H1 (cell line): ENCODE data around the gene LY6G5B. TPM values are rescaled to one million over a fixed set of nuclear protein-coding genes. Genes with fewer than 3 reads are reported as not detected.

Experiments used
- CTCF ChIA-PET: fragments of 300-600 bp; sonication (Branson Sonifier 250); formaldehyde crosslinking; loops from one replicate; lab custom pipeline; 2021; ENCODE audit not compliant: partially characterized antibody; lab: Charles Lee
- POLR2A ChIA-PET: fragments of 300-600 bp; sonication (Branson Sonifier 250); formaldehyde crosslinking; loops from one replicate; lab custom pipeline; 2021; ENCODE audit warnings: inconsistent platforms; ENCODE audit not compliant: partially characterized antibody; lab: Charles Lee
- DNase-seq, 2 experiments: peaks; one replicate each; pipeline versions ENCODE4 v3.0.0 to v3.0.0-alpha.2; 2010 to 2022; ENCODE audit warnings: low spot score in 2 of 2, low read depth in 1 of 2, mixed read lengths in 1 of 2
- FAIRE-seq: peaks from 2 replicates; lab custom pipeline; 2011; peaks lifted over from hg19 to GRCh38; lab: Jason Lieb, UNC
- H2AFZ ChIP-seq: 2 replicates; pipeline ENCODE4 v1.8.1; 2012; ENCODE audit warnings: low read length, inconsistent platforms
- H2AK5ac ChIP-seq: 2 replicates; pipeline ENCODE4 v1.6.1; 2013; ENCODE audit warnings: low read depth, low read length
- H2BK120ac ChIP-seq: replicated peaks from 2 replicates; pipeline ENCODE3; 2013; ENCODE audit warnings: low read depth, low read length, inconsistent platforms
- H2BK12ac ChIP-seq: 2 replicates; pipeline ENCODE4 v1.6.1; 2013; ENCODE audit warnings: low read depth, low read length
- H2BK15ac ChIP-seq: 2 replicates; pipeline ENCODE4 v1.6.1; 2013; ENCODE audit warnings: low read length
- H2BK20ac ChIP-seq: 2 replicates; pipeline ENCODE4 v1.6.1; 2013; ENCODE audit warnings: low read length
- H2BK5ac ChIP-seq: 2 replicates; pipeline ENCODE4 v1.6.1; 2013; ENCODE audit warnings: low read depth, low read length
- H3K14ac ChIP-seq: 2 replicates; pipeline ENCODE4 v1.6.1; 2013; ENCODE audit warnings: inconsistent platforms; ENCODE audit not compliant: insufficient read length
- H3K18ac ChIP-seq: 2 replicates; pipeline ENCODE4 v1.6.1; 2013; ENCODE audit warnings: low read length; ENCODE audit errors: extremely low read depth
- H3K23ac ChIP-seq: 2 replicates; pipeline ENCODE4 v1.6.1; 2013; ENCODE audit warnings: inconsistent platforms; ENCODE audit not compliant: insufficient read length
- H3K23me2 ChIP-seq: 2 replicates; pipeline ENCODE4 v1.6.1; 2013; ENCODE audit warnings: low read depth, low read length
- H3K27ac ChIP-seq: 2 replicates; pipeline ENCODE4 v1.6.1; 2011; ENCODE audit warnings: low read depth, low read length, inconsistent platforms
- H3K27me3 ChIP-seq, 4 experiments: replicated peaks in 1 of 4; 1 replicate in 1 of 4; 2 replicates in 3 of 4; pipeline versions ENCODE4 v1.6.1 to v1.8.1; 2011 to 2013; ENCODE audit warnings: low read length in 3 of 4, mild to moderate bottlenecking in 3 of 4, inconsistent platforms in 2 of 4, mixed read lengths in 2 of 4, moderate library complexity in 1 of 4; ENCODE audit not compliant: control insufficient read depth in 3 of 4, insufficient read depth in 3 of 4; ENCODE audit errors: extremely low read depth in 1 of 4
- H3K36me3 ChIP-seq, 4 experiments: 2 replicates each; pipeline versions ENCODE4 v1.6.1 to v1.8.1; 2011 to 2013; ENCODE audit warnings: mild to moderate bottlenecking in 4 of 4, low read length in 3 of 4, moderate library complexity in 2 of 4, control low read depth in 1 of 4, inconsistent platforms in 1 of 4; ENCODE audit not compliant: insufficient read depth in 4 of 4, control insufficient read depth in 2 of 4
- H3K4ac ChIP-seq: replicated peaks from 2 replicates; pipeline ENCODE3; 2013; ENCODE audit warnings: low read length, low read depth, mixed read lengths, inconsistent platforms; ENCODE audit not compliant: insufficient read length
- H3K4me1 ChIP-seq, 4 experiments: replicated peaks in 1 of 4; 1 replicate in 1 of 4; 2 replicates in 3 of 4; pipeline versions ENCODE4 v1.6.1 to v1.8.1; 2011 to 2013; ENCODE audit warnings: low read length in 3 of 4, inconsistent platforms in 2 of 4, mixed read lengths in 1 of 4; ENCODE audit not compliant: insufficient read depth in 4 of 4, control insufficient read depth in 3 of 4
- H3K4me2 ChIP-seq, 2 experiments: 2 replicates each; pipeline versions ENCODE4 v1.6.1 to v1.8.1; 2011 to 2013; ENCODE audit warnings: low read depth in 2 of 2, low read length in 2 of 2, control low read depth in 1 of 2, inconsistent platforms in 1 of 2, mild to moderate bottlenecking in 1 of 2; ENCODE audit not compliant: insufficient read depth in 1 of 2
- H3K4me3 ChIP-seq, 4 experiments: fragments of 200-600, 300-600 bp in 1 of 4; sonication (generic), shearing (Covaris generic), sonication (Bioruptor Twin) in 1 of 4; 2 replicates each; pipeline versions ENCODE4 v1.5.1 to v1.8.1; 2011 to 2016; ENCODE audit warnings: low read length in 4 of 4, low read depth in 3 of 4, control low read depth in 2 of 4, inconsistent platforms in 2 of 4, mild to moderate bottlenecking in 2 of 4, mixed read lengths in 1 of 4, moderate library complexity in 1 of 4; ENCODE audit not compliant: insufficient read depth in 2 of 4; ENCODE audit errors: extremely low read depth in 1 of 4
- H3K56ac ChIP-seq: replicated peaks from 2 replicates; pipeline ENCODE3; 2013; ENCODE audit warnings: low read depth, mild to moderate bottlenecking, mixed read lengths, low read length, inconsistent platforms; ENCODE audit not compliant: insufficient read length
- H3K79me1 ChIP-seq: 2 replicates; pipeline ENCODE4 v1.6.1; 2013; ENCODE audit warnings: low read depth, low read length, control low read depth
- H3K79me2 ChIP-seq, 2 experiments: 2 replicates each; pipeline versions ENCODE4 v1.6.1 to v1.8.1; 2012 to 2013; ENCODE audit warnings: low read length in 2 of 2, mild to moderate bottlenecking in 2 of 2, inconsistent platforms in 1 of 2; ENCODE audit not compliant: insufficient read depth in 2 of 2, control insufficient read depth in 1 of 2
- H3K9ac ChIP-seq, 4 experiments: replicated peaks in 1 of 4; 1 replicate in 1 of 4; 2 replicates in 3 of 4; pipeline versions ENCODE4 v1.6.1 to v1.8.1; 2011 to 2013; ENCODE audit warnings: low read depth in 3 of 4, low read length in 3 of 4, control low read depth in 2 of 4, mild to moderate bottlenecking in 2 of 4, moderate library complexity in 2 of 4, inconsistent platforms in 1 of 4; ENCODE audit errors: extremely low read depth in 1 of 4
- H3K9me3 ChIP-seq, 2 experiments: 2 replicates each; pipeline versions ENCODE4 v1.6.1 to v1.8.1; 2012 to 2013; ENCODE audit warnings: mild to moderate bottlenecking in 2 of 2, moderate library complexity in 2 of 2, control low read depth in 1 of 2, inconsistent platforms in 1 of 2, low read depth in 1 of 2, low read length in 1 of 2, mixed read lengths in 1 of 2; ENCODE audit not compliant: insufficient read depth in 2 of 2
- H4K20me1 ChIP-seq, 2 experiments: replicated peaks in 1 of 2; 2 replicates each; pipeline versions ENCODE3 to v1.8.1; 2011 to 2013; ENCODE audit warnings: inconsistent platforms in 2 of 2, low read length in 2 of 2, mild to moderate bottlenecking in 1 of 2; ENCODE audit not compliant: insufficient read depth in 2 of 2, control insufficient read depth in 1 of 2
- H4K5ac ChIP-seq: 2 replicates; pipeline ENCODE4 v1.6.1; 2013; ENCODE audit warnings: low read length, low read depth, mixed read lengths, inconsistent platforms; ENCODE audit not compliant: insufficient read length
- H4K8ac ChIP-seq: 2 replicates; pipeline ENCODE4 v1.8.0; 2013; ENCODE audit warnings: mild to moderate bottlenecking, moderate library complexity, low read length, inconsistent platforms; ENCODE audit not compliant: insufficient read depth; ENCODE audit errors: extremely low read depth
- H4K91ac ChIP-seq: replicated peaks from 2 replicates; pipeline ENCODE3; 2013; ENCODE audit warnings: low read length, mixed read lengths, inconsistent platforms; ENCODE audit not compliant: insufficient read length
- CREB1 ChIP-seq: IDR thresholded peaks from 2 replicates; pipeline ENCODE4 v1.6.1; 2012; ENCODE audit warnings: inconsistent platforms
- CTCF ChIP-seq, 3 experiments: IDR thresholded peaks; 1 replicate in 2 of 3; 2 replicates in 1 of 3; pipeline versions ENCODE4 v1.5.1 to v1.6.1; 2011; ENCODE audit warnings: low read length in 3 of 3, mild to moderate bottlenecking in 3 of 3, inconsistent platforms in 2 of 3, low read depth in 1 of 3, moderate library complexity in 1 of 3; ENCODE audit not compliant: insufficient read depth in 1 of 3; ENCODE audit errors: control extremely low read depth in 1 of 3
- GTF2F1 ChIP-seq: IDR thresholded peaks from 2 replicates; pipeline ENCODE4 v1.6.1; 2012; ENCODE audit warnings: low read depth, low read length, improper control_type of control experiment, borderline replicate concordance
- HDAC2 ChIP-seq, 2 experiments: fragments of 300-600 bp in 1 of 2; sonication (generic) in 1 of 2; IDR thresholded peaks; 2 replicates each; pipeline ENCODE4 v1.6.1; 2011 to 2012; ENCODE audit warnings: low read depth in 2 of 2, low read length in 2 of 2, mild to moderate bottlenecking in 2 of 2, moderate library complexity in 2 of 2, borderline replicate concordance in 1 of 2, inconsistent platforms in 1 of 2
- JUND ChIP-seq: IDR thresholded peaks from 2 replicates; pipeline ENCODE4 v1.6.1; 2011; ENCODE audit warnings: mild to moderate bottlenecking, improper control_type of control experiment, low read length
- TAF1 ChIP-seq: IDR thresholded peaks from 2 replicates; pipeline ENCODE4 v1.6.1; 2011; ENCODE audit warnings: mild to moderate bottlenecking, low read depth, low read length
- USF2 ChIP-seq: IDR thresholded peaks from 2 replicates; pipeline ENCODE4 v1.6.1; 2011; ENCODE audit warnings: low read length, improper control_type of control experiment
- WGBS, 2 experiments: shearing (Covaris generic) in 1 of 2; methylation state at CpG; one replicate each; pipeline versions ENCODE4 v1.1.6 to v1.1.7; 2013 to 2015; ENCODE audit warnings: low lambda C conversion rate in 2 of 2, mixed read lengths in 2 of 2, inconsistent platforms in 1 of 2, low coverage in 1 of 2, missing lambda C conversion rate in 1 of 2; ENCODE audit not compliant: insufficient replicate concordance in 2 of 2, insufficient coverage in 1 of 2, insufficient read length in 1 of 2; ENCODE audit errors: extremely low coverage in 1 of 2, missing lambda C conversion rate in 1 of 2; 5-methylcytosine and 5-hydroxymethylcytosine counted together
- polyA plus RNA-seq, 7 experiments: library from polyadenylated mRNA; depleted of rRNA in 3 of 7; stranded (reverse) in 5 of 7; unstranded in 2 of 7; fragments of >200 nt in 5 of 7; fragments of 200-250 nt in 2 of 7; gene quantifications; 1 replicate in 5 of 7; 2 replicates in 1 of 7; 4 replicates in 1 of 7; pipeline versions ENCODE4 v1.2.1 to v1.2.3, GENCODE V29; 2011 to 2013; ENCODE audit warnings: missing spikeins in 2 of 7, mixed read lengths in 2 of 7
- total RNA-seq: library from RNA; stranded (reverse); fragmentation: NEBNext Ultra II Directional; extraction: Animal tissue kit (Norgen Biotek cat#: 25700); gene quantifications from 2 replicates; pipeline ENCODE4 v1.2.1, GENCODE V29; 2021

The LY6G5B gene
- total and polyA plus RNA-seq, 2 of the 8 experiments (the other 6 are each of a cell fraction or from before 2014, with no cell fraction given): 10.6 to 12.6 TPM

GRCh38 chr6:31717499-31718222 lies 47.9 kb downstream of the LY6G5B start:
- no peaks in the 10 kb centered on the region for H3K36me3 ChIP-seq
- H3K4me3 ChIP-seq: 0 out of 8 replicates have a peak overlapping the region, but pooled peaks of 1 of the 4 experiments have one; percentile 9
- H3K27me3 ChIP-seq: no peaks in the 10 kb centered on the region; a peak in 1 of 7 replicates
- H2AK5ac ChIP-seq: no peak overlapping the region
- FAIRE-seq (no peak), DNase-seq (no peak)
- H3K27ac ChIP-seq: no peak overlapping the region
- no peaks in the 10 kb centered on the region for H3K23me2 ChIP-seq
- no peak overlapping the region for H3K9ac ChIP-seq
- no peak overlapping the region for H3K4ac ChIP-seq
- H2BK15ac ChIP-seq: no peak overlapping the region
- no peak overlapping the region for H3K14ac ChIP-seq
- H2BK20ac ChIP-seq: no peak overlapping the region
- no peak overlapping the region for H3K18ac ChIP-seq
- WGBS, 2 experiments: 63% methylated on average over 10 of the region's 10 CpGs; no CpG with 5 or more reads in 1 of the 2 experiments
- H4K91ac ChIP-seq: no peak overlapping the region
- H2BK120ac ChIP-seq: no peak overlapping the region
- H3K9me3 ChIP-seq: no peaks in the 10 kb centered on the region
- no peak overlapping the region for H4K8ac ChIP-seq
- H4K5ac ChIP-seq: peak overlapping the region; percentile 51
- no peaks in the 10 kb centered on the region for H3K79me2 ChIP-seq
- H2AFZ ChIP-seq: 0 out of 2 replicates have a peak overlapping the region, but pooled peaks have one; percentile 43
- H3K23ac ChIP-seq: no peak overlapping the region
- H3K79me1 ChIP-seq: no peaks in the 10 kb centered on the region
- H2BK5ac ChIP-seq: no peak overlapping the region
- H3K56ac ChIP-seq: no peak overlapping the region
- no peak overlapping the region for H2BK12ac ChIP-seq
- H4K20me1 ChIP-seq: no peaks in the 10 kb centered on the region
- H3K4me1 ChIP-seq: peaks cover 11 to 29% (median 27%) of the 10 kb centered on the region in 4 experiments
- CTCF ChIA-PET: interaction anchor here (0.7 to 1.5 kb wide), 8 partner anchors 10 to 72 kb away, joined by 3 to 5 read pairs (median 3); partner anchors contain the start of gene LY6G5B
- 0 out of 4 replicates have a peak overlapping the region, but pooled peaks of 1 of the 2 experiments have one; percentile 45 for H3K4me2 ChIP-seq
- POLR2A ChIA-PET: interaction anchor here (3.5 to 4.7 kb wide), 3 partner anchors 12 to 22 kb away, joined by 10 to 36 read pairs (median 19); partner anchors contain the start of genes ABHD16A, DDAH2 and MSH5
- TF ChIP-seq HDAC2 (IDR thresholded peaks at IDR 0.05; ENCODE audit: borderline replicate concordance in 1 of 2, low read depth in 2 of 2, low read length in 2 of 2) (0 out of 4 replicates have a peak, but pooled peaks of 1 of the 2 experiments have one; percentile 45), CREB1 (peak; percentile 51; the same call in 1 of the 2 replicates), USF2 (no peak), JUND (no peak), TAF1 (no peak), CTCF (IDR thresholded peaks at IDR 0.05; ENCODE audit: control extremely low read depth in 1 of 3, insufficient read depth in 1 of 3, low read depth in 1 of 3, low read length in 3 of 3) (peak; percentile 52 to 74 (median 72); a peak in 3 of 4 replicates), GTF2F1 (no peak)
